Amniotic epithelial cell (primary cell): ENCODE results near the gene TMEM215.
"Not testable (repeated sequence)": the region's sequence is repeated elsewhere in the genome, so short reads cannot be mapped to it uniquely, and the experiment has no call there.

Source experiments
- DNase-seq: peaks from one replicate; pipeline ENCODE4 v3.0.0-alpha.2; 2010; ENCODE audit warnings: low read depth

TMEM215 gene, protein sequence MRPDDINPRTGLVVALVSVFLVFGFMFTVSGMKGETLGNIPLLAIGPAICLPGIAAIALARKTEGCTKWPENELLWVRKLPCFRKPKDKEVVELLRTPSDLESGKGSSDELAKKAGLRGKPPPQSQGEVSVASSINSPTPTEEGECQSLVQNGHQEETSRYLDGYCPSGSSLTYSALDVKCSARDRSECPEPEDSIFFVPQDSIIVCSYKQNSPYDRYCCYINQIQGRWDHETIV

GRCh38 chr9:32783168-32783891 lies at the start of gene TMEM215:
TSS of gene TMEM215 (plus strand) at chr9:32783540. CDS start at chr9:32784184, 644 bp downstream.
- no peak for DNase-seq

DNA sequence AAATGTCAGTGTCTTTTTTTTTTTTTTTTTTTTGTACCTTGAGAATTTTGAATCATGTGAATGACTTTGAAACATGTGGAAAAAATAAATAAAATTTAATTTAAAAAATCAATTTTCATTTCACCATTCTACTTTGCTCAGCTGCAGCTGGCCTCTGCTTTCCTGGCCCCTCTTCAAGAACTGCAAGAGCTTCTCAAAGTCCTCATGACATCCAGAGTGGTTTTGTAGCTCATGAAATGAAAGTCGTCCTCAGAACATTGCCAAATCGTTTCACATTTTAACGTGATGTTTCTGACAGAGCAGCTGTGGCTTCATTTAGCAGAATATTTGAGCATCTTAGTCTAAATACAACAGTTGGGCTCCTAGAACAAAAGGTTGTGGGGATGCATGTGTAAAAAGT lies 47.9 kb upstream of the TMEM215 start:
- DNase-seq: no peak

- DNase-seq: no peak
Measured at GRCh38 chr9:32737378-32737777, 46.0 kb upstream of the TMEM215 start.

GRCh38 chr9:32738501-32739172 lies 44.7 kb upstream of the TMEM215 start:
- no peak for DNase-seq

- DNase-seq: peak; percentile 7
Measured at GRCh38 chr9:32741706-32742105, 41.6 kb upstream of the TMEM215 start.

DNA sequence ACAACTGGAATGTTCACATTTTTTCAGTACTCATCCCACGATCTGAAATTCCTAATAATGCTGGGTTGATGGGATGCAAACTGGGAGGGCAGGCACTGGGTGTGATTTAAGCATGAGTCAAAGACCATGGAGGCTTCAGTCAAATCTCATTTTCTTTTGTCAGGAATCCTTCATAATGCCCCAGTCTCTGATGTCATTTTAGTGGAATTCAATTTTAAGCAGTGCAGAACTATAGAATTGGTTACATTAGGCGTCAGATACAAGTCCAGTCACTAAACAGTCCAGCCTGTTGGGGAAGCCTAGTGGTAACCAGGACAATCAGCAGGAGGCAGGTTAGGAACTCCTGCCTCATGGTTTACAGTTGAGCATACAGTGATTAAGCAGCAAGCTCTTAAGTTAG lies 41.0 kb upstream of the TMEM215 start:
- DNase-seq: no peak

DNA sequence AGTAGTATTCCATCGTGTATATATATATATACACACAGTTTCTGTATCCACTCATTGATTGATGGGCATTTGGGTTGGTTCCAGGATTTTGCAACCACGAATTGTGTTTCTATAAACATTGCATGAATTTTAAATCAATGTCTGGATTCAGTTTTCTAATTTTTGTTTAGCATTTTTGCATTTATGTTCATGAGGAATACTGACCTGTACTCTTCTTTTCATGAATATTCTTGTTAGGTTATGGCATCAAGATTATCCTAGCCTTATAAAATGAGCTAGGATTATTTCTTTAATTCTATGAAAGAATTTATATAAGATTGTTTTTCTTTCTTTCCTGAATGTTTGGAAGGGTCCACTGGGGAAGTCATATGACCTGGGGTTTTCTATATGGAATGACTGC lies 35.3 kb upstream of the TMEM215 start:
- DNase-seq: no peak

DNA sequence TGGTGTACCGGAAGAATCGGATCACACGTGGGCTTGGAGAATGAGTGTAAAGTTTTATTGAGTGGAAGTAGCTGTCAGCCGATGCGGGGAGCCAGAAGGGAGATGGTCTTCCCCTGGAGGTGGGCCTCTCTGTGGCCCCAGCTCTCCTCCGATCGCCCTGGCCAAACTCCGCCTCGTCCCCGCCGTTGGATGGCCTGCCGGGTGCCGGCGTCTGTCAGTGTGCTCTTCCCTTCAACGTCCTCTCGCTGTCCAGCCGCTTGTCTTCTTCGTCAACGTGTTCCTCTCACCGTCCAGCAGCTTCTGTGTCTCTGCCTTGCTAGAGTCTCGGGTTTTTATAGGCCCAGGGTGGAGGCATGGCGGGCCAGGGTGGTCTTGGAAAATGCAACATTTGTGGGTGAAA lies 27.6 kb upstream of the TMEM215 start:
- DNase-seq: no peak

GRCh38 chr9:32764139-32764538 lies 19.2 kb upstream of the TMEM215 start:
- no peak for DNase-seq

GRCh38 chr9:32775283-32775682 lies 8.1 kb upstream of the TMEM215 start:
- no peak for DNase-seq

DNA sequence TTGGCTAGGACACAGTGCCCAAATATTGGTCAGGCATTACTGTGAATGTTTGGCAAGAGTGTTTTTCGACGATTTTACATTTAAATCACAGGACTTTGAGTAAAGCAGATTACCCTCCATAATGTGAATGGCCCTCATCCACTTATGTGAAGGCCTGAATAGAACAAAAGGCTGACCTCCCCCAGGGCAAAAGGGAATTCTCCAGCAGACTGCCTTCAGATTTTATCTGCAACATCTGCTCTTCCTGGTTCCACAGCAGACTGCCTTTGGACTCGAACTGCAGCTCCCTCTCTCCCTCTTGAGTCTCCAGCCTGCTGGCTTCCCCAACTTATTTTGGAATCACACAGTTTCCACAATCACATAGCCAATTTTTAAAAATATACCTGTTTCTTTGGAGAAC lies 7.1 kb upstream of the TMEM215 start:
- no peak for DNase-seq

GRCh38 chr9:32782476-32783167 lies 718 bp upstream of the TMEM215 start:
- no peak for DNase-seq

GRCh38 chr9:32787816-32788215 lies 4.5 kb downstream of the TMEM215 start:
- DNase-seq: no peak

- DNase-seq: not testable (repeated sequence)
Measured at GRCh38 chr9:32796015-32796414, 12.7 kb downstream of the TMEM215 start.

- DNase-seq: no peak
Measured at GRCh38 chr9:32801530-32801929, 18.2 kb downstream of the TMEM215 start.

- DNase-seq: no peak
Measured at GRCh38 chr9:32807217-32807616, 23.9 kb downstream of the TMEM215 start.

GRCh38 chr9:32811246-32811645 lies 27.9 kb downstream of the TMEM215 start:
- DNase-seq: no peak

DNA sequence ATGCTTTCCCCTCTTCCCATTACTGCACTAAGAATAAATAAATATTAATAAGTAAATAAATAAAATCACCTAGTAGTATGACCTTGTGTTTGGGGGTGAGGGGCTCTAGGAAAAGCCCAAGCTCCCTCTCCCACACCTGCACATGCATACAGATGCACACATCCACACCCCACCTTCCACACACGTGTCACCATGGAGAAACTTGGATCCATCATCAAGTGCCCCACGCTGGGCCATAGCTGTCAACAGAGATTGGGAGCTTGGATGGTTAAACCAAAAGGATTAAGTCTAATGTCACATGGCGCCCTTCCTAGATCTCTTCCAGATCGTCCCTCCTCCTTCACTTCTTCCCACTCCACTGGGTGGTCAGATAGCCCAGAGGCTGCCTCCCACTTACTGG lies 37.0 kb downstream of the TMEM215 start:
- DNase-seq: no peak

DNA sequence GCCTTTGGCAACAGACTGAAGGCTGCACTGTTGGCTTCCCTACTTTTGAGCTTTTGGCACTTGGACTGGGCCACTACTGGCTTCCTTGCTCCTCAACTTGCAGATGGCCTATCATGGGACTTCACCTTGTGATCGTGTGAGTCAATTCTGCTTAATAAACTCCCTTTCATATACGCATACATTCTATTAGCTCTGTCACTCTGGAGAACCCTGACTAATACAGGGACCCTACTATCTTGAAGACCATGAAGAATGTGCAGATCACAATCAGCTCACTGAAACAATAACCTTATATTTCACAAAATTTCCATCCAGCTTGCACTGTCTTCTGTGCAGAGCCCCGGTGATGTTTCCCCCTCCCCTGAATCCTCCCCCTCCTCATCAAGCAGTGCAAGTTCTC lies 39.8 kb downstream of the TMEM215 start:
- no peak for DNase-seq

GRCh38 chr9:32823551-32823950 lies 40.2 kb downstream of the TMEM215 start:
- DNase-seq: no peak

DNA sequence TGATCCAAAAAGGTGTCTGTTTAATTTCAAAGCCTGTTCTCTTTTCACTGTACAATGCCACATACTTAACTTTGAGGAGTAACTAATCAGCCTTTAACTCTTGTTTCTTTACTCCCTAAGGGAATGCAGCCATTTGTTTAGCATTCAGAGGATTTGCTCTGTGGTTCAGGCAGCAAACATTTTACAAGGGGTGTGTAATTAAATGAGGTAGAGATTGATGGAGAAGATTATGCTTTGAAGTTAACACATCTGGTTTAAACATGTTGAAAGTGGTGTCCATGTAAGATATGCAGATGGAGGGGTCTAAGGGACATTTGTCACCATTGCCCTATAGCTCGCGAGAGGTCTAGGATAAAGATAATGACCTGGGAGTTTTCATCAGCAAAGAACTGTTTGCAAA lies 41.9 kb downstream of the TMEM215 start:
- DNase-seq: no peak

DNA sequence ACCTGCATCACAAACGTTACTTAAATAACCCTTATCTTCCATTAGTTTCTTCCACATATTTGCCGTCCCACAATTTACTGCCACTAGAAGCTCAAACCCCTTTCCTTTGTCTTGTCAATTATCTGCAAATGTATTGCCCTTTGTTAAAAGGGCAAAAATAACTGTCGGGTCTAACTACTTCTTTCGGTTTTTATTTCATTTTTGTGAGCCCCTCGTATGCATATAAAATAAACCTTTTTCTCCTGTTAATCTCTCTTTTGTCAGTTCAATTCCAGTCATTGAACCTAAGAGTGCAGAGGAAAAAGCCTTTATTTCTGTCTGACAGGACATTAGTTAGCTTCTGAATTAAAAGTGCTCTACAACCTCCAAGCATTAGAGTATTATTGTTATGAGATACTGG lies 45.5 kb downstream of the TMEM215 start:
- DNase-seq: no peak

GRCh38 chr9:32832346-32832745 lies 49.0 kb downstream of the TMEM215 start:
- DNase-seq: no peak
